G401.6 (cell line): ENCODE data around the gene PLA2G15.

ENCODE experiments used
- FAIRE-seq: peaks from 2 replicates; lab custom pipeline; 2012; peaks lifted over from hg19 to GRCh38; lab: Jason Lieb, UNC

PLA2G15 gene, protein sequence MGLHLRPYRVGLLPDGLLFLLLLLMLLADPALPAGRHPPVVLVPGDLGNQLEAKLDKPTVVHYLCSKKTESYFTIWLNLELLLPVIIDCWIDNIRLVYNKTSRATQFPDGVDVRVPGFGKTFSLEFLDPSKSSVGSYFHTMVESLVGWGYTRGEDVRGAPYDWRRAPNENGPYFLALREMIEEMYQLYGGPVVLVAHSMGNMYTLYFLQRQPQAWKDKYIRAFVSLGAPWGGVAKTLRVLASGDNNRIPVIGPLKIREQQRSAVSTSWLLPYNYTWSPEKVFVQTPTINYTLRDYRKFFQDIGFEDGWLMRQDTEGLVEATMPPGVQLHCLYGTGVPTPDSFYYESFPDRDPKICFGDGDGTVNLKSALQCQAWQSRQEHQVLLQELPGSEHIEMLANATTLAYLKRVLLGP

DNA sequence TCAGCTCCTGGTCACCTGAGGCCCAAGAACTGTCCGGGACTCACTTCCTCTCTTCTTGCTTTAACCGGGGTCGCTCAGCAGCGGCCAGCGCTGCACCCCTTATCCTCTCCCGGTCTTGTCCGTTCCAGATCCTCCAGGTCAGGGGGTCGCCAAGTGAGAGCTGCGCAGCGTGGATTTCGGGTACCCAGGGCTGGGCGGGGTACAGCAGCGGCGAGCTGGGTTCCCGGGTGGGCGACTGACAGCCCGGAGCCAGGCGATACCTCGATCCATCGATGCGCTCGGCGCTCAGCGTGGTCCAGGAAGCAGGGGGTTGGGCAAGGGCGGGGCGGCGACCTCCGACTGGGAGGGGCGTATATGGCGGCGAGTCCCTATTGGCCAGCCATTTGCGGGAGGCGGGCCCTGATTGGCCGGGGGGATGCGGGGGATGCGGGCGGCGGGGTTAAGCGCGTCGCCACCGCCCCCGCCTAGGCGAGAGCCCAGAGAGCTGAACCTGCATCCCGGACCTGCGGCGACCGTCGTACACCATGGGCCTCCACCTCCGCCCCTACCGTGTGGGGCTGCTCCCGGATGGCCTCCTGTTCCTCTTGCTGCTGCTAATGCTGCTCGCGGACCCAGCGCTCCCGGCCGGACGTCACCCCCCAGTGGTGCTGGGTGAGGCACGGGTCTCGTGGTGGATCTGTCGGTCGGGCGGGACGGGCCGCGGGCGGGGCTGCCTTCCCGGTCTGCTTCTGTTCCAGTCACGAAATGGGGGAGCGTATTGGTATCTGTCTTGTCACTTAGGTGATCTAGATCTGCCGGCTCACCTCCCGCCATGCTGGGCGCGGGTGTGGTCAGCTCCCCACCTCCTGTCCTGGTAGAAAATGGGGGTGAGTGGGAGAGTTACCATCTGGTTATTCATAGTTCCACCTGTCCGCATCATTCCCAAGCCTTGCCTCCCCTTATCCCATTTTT is at the start of gene PLA2G15:
PLA2G15 (plus strand) TSS at position 471 of the 951 bp plus-strand sequence; CDS start at position 525, 54 bp downstream.
- FAIRE-seq = no peak

DNA sequence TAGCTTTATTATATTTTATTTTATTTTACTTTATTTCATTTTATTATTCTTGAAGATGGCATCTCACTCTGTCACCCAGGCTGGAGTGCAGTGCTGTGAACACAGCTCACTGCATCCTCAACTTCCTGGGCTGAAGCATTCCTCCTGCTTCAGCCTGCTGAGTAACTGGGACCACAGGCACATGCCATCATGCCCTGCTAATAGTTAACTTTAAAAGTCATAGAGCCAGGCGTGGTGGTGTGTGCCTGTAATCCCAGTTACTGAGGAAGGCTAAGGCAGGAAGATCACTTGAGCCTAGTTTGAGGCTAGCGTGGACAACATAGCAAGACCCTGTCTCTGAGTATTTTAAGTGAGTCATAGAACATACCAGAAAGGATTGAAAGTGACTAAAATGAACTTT is 47.9 kb upstream of the PLA2G15 start:
- FAIRE-seq = no peak

DNA sequence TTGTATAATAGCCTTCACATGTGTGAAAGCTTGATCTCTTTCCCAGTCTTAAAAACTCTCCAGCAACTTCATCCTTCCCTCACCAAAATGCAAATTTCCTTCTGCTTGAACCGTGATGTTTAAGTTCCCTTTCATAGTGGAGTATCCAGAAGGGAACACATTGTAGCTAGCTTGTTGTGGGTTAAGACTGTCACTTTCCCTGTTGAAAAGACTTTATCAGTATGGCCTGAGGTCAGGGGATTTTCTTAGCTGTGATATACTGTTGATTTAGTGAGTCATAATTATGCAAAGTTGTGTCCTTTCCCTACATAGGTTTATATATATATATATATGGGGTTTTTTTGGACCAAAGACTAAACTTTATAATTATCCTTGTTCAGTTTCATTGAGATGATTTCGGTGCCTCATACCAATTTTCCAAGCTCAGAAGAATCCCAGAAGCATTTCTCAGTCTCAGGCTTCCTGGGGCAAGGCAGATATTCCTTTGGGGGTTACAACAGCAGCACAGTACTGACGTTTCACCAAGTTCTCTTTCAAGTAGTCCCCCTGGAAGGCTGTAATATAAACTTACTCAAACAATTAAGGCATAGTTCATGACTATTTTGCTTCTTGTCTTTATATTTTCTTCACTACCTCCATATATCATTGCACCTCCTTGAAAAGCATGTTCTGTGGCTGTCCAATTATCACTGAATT is 44.9 kb upstream of the PLA2G15 start:
- no peak for FAIRE-seq

DNA sequence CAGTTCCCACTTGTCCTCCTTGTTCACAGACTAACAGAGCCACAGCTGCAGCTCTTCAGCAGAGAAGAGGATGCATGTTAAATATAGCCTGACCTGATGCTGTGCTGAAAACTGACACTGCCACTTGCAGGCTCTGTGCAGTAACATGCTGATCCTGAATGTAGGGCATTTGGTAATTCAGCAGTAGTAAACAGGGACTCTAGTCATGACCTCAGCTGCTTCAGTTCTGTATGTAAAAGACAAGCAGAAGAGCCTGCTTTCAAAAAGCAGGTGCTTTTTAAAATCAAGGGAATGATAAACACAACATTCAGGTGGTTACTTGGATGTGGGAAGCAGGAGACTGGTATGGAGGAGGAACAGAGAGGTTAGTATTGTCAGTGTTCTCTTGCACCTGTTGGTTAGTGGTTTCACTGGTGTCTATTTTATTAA is 43.1 kb upstream of the PLA2G15 start:
- no peak for FAIRE-seq

DNA sequence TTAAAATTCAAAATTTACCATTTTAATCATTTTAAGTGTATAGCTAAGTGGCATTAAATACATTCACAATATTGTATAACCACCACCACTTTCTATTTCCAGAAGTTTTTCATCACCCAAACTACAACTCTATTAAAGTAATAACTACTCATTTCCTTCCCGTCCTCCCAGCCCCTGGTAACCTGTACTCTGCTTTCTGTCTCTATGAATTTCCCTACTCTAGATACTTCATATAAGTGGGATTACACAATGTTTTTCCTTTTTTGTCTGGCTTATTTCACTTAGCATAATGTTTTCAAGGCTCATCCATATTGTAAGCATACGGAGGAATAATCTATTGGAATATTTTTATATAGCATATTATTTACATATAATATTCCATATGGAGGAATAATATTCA is 38.9 kb upstream of the PLA2G15 start:
- no peak for FAIRE-seq

DNA sequence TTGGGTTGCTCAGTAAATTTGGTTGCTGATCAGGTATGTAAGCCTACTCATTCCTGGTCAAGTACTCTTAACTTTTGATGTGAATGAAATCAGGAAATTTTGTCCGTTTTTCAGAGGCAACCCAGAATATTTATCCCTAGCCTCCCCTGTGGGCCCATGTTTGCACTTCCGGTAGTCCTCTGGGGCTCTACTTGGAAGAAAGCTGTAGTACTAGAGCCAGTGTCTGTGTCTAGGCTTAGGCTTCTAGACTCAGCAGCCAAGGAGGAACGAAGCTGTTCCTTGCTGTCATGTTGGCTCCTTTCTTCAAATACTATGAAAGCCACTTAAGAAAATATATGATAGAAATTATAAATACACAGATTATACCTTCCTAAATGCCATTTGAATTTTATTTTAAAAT is 30.4 kb upstream of the PLA2G15 start:
- FAIRE-seq = no peak

DNA sequence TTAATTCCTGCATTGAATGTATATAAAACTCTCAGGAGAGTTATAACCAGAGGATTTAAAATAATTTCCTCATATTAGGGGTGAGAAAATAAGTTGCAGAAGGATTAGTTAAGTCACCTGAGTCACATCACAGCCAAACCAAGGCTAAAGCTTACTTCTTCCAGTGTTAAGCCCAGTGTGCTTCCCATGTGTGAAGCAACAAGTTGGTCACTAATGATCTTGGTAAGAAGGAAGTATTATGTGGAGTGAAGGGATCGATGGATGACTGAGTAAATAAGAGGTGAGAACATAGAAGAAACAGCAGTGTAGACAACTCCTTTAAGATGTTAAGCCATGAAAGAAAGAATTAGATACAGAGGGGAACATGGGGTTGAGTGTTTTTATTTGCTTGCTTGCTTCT is 29.9 kb upstream of the PLA2G15 start:
- no peak for FAIRE-seq

DNA sequence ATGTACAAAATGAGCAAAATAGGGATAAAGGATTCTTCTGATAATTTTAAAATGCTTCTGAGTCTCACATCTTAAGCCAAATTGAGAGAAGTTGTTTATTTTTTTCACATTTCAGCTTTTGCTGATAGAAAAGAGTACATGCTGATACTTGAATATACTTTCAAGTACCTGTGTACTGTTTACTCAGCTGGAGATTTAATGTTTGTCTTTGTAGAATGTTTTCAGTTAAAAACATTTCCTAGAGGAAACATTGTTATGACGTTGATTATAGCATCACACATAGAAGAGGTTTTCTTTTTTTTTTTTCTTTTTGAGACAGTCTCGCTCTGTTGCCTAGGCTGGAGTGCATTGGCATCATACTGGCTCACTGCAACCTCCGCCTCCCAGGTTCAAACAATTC is 28.9 kb upstream of the PLA2G15 start:
- FAIRE-seq = no peak

DNA sequence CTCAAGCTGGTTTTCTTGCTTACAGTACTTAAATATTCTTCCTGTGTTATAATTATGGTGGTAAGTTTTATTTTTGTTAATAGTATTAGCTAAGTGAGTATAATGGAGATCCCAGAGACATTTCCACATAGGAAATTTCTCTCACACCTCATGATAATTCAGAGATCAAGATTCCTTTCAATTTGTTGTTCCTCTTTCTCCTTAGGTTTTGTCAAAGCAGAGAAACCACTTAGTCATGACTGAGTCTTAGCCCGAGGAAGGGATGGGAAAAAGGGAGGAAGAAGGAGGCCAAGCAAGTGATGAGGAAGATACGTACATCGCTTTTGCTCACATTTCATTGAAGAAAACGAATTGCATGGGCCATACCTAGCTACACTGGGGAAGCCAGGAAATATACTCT is 27.7 kb upstream of the PLA2G15 start:
- no peak for FAIRE-seq

DNA sequence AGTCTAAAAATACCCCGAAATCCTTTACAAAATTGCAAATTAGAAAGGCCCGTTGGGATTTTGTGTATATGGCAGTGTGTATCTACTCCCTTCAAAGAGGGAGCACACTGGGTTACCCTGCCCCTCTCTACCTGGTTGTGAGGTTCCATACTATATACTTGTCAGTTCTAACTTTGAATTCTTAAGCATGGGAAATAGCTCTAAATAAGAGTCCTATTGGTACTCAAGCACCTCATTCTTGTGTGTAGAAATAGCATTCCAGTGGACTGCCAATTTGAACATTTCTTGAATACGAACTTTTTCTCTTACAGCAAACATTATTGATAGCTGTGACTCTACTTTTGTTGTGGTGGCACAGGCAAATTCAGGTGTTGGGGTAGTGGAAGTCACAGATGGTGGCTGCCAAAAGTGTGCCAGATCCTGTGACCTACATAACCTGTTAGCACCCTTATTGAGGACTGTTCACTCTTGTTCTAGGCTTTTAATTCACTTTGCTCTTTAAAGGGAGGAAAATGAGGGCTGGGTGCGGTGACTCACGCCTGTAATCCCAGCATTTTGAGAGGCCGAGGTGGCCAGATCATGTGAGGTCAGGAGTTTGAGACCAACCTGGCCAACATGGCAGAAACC is 25.3 kb upstream of the PLA2G15 start:
- FAIRE-seq = no peak

DNA sequence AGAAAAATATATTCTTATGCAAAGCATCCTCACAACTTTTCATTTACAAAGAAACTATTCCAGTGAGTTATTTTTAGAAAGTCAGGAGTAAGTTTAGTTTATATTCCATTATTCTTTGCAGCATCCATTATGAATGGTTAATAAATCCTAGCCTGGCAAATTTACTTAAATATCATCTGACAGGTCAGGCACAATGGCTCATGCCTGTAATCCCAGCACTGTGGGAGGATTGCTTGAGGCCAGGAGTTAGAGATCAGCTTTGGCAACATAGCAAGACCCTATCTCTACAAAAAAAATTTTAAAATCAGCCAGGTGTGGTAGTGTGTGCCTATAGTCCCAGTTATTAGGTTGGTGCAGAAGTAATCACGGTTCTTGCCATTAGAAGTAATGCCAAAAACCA is 22.1 kb upstream of the PLA2G15 start:
- FAIRE-seq = no peak

DNA sequence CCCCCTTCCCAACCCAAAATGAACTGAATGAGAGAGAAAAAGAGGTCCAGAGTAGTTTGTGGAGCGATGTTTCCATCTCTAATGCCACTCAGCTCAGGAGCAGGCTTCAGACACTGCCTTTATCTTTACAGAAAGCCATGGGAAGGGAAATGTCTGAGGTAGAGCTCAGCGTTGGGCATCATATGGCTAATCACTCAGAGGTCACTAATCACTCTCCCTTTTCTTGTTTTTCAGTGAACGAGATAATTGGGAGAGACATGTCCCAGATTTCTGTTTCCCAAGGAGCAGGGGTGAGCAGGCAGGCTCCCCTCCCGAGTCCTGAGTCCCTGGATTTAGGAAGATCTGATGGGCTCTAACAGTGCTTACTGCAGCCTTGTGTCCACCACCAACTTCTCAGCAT is 19.1 kb upstream of the PLA2G15 start:
- no peak for FAIRE-seq

DNA sequence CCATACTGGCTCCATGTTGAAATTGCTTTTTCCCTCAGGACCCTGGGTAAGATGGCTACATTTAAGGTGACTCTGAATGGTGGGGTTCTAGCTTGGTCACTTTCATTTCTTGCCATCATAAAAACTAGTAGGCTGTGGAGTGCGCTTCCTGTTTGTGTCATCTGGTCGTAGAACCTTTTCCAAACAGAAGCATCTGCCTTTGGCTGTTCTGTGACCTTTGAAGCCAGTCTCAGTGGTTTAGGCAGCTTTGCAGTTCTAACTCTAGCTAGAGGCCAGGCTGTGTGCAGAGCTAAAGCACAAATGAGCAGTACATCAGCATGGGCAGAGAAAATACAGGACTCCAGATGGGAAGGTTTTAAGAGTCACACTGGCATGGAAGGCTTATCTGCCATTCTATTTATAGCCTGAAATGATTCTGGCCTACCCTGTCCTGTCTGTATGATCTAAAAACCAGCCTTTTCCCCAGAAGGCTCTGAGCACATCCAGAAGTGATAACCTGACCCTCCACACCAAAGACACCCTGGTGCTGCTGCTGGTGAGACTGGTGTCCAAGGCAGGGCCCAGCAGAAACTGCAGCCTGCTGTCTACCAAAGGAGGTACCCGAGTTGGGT is 17.9 kb upstream of the PLA2G15 start:
- no peak for FAIRE-seq

DNA sequence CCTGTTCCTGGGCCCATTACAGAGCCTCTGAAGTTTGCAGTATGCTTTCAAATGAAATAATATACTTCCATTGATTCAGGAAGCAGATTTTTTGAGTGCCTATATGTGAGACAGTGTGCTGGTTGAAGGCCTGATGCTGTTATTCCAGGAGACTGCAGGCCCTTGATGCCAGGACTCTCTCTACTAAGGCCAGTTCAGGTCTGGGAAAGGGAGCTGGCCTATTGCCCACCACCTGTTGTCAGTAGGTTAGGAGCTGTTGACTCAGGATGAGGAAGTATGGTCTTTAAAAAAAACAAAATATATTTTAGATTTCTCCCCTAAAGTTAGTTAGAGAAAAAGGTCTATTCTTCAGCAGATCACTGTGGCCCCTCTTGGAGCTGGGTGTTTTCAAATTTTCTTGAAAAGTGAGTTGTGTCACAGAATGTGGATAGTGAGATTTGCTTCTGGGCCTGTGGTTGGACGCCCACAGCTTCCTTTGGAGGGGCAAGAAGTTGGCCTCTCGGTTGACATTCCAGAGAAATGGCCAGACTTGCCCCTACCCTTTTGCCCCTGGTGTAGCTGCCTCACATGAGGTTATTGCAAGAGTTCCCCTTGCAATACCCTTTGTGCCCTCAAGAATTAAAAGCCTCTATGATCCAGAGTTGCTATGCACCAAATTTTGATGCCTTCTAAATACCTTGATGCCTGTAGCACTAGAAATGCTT is 17.2 kb upstream of the PLA2G15 start:
- no peak for FAIRE-seq

DNA sequence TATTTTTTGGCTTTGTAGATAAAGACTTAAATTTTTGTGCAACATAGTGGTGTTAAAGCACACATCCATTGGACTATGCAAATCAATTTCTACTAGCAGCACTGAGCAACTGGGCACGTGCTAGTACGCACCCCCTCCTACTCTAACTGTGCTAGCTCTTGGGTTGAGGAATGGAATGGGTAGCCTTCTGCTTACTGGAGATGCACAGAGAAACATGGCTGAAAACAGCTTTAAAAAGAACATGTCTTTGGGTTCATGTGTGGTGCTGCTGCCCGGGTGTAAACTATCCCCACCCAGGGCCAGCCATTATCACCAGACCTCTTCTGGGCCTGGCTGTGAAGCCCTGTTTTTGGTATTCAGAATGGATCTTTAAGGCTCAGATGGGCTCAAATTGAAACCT is 16.5 kb upstream of the PLA2G15 start:
- FAIRE-seq = no peak

DNA sequence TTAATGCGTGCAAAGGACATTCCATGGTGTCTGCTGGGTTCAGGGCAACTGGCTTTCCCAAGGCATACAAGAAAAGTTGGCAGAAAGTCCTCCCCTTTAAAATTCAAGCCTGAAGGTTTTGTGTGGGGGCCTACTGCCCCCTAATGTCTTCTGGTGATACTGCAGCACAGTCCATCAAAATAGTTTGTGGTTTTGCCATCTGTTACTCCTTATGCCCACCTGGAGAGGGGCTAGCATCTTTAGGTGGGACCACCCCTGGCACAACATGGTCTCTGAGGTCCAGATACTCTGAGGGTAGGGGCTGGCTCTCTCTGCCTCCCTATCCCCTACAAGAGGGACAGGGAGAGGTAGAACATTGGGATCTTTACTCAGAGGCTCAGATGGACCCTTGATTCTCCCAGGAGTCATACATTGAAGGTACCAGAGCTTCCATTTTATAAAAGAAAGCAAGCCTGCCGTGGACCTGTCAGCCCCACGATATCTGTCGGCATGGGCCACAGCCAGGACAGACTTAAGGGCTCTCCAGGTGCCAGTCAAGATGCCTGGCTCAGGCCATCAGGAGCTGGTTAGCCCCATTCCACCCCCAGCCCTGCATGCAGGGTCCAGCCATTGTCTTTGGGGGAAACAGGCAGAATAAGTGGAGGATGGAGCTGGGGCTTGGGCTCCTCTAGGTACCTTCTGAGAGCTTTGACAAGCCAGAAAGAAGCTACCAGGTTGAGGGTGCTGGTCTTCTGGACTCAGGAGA is 15.6 kb upstream of the PLA2G15 start:
- peak; percentile 78 for FAIRE-seq

DNA sequence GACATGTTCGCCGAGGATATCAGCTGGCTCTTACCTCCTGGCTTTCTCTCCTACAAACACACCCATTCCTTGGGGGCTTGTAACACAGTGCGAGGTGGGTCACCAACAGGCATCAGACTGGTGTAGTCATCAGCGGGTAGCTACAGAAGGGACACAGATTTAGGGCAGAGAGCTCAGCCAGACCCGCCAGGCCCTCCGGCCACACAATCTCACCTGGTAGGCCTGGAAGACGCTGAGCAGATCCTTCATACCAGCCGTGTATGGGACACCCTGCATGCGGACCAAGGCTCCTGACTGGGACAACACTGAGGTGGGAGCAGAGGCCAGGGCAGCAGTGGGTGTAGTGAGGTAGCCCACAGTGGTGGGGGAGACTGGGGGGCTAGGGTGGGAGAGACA is 15.0 kb upstream of the PLA2G15 start:
- FAIRE-seq = no peak

DNA sequence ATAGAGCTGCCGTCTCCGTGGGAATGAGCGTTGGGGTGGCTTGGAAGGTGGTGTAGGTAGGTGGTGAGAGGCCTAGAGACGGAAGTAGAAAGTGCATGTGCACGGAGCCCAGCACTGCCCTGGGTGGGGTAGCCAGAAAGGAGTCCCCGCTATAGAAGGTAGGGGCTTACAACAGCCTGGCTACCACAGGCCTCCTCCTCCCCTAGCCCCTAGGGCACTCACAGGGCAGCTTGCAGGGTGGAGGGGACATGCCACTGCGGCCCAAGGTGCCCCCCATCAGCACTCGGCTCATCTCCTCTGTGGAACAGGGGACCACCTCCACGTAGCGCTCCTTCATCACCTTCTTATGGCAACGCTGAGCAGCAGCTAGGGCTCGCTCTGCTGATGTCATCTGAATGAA is 14.2 kb upstream of the PLA2G15 start:
- FAIRE-seq = no peak

DNA sequence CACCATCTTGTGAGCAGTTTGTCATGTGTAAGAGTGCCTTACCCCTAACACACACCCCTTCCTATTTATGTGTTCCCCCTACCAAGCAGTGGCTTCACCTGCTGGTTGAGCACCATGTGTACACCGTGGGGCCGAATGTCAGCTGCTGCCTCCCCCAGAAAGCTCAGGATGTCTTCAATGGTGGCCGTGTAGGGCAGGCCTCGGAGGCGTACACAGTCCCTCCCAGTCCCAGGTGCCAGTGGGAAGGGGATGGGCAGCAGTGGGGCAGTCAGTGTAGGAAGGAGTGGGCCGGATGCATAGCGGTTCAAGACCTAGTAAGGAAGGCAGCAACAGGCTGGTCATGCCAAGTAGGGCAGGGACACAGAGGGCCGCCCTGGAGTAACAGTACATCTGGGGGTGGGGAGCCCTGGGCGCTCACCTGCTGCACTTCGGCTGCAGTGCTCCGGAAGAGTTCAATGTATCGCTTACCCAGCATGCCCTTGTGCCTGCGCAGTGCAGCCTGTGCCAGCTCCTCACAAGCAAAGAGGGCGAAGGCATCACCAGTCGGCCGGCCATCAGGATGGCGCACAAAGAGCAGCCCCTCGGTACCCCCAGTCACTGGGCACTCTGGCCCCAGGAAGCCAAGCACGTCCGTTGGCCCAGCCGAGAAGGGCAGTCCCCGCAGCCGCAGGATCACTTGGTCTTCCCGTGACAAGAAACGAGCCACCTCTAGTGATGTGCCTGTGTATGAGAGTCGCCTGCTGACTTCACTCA is 13.6 kb upstream of the PLA2G15 start:
- FAIRE-seq = no peak

DNA sequence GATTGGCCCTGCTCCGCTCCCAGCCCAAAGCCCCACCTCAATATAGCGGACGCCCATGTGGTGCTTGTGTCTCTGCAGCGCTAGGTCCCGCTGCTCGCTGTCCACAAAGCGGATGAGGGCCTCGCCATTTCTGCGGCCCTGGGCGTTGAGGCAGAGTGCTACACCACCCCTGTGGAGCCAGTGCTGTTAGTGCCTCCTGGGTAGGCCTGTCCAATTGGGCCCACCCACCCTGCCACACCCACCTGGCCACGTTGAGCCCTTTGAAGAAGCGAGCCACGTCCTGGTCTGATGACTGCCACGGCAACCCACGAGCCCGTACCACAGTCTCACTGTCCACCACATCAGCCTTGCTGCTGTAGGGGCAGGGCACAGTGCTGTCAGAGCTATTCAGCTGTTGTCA is 12.8 kb upstream of the PLA2G15 start:
- FAIRE-seq = no peak
